ENCODE results near the gene PCDHGA1.

- TF ChIP-seq CTCF (conservative IDR thresholded peaks at IDR 0.05 in 1 of 2, IDR thresholded peaks at IDR 0.05 in 1 of 2; ENCODE audit: extremely low read depth in 1 of 2, insufficient read depth in 1 of 2, low read depth in 1 of 2, low read length in 2 of 2) (no peak), EZH2 (IDR thresholded peaks at IDR 0.05; ENCODE audit: borderline replicate concordance, low read length) (no peak)
Measured at GRCh38 chr5:141512911-141513626, 182.8 kb downstream of the PCDHGA1 start.
